Omental fat pad (tissue), 4 donors: ENCODE results near the gene SEZ6. TPM values are rescaled to one million over a fixed set of nuclear protein-coding genes. Genes with fewer than 3 reads are reported as not detected.
"Not testable (repeated sequence)": the region's sequence is repeated elsewhere in the genome, so short reads cannot be mapped to it uniquely, and the experiment has no call there.

ENCODE experiments used
- ATAC-seq: fragments of 150-250 bp; one replicate; pipeline ENCODE4 v1.9.1; 2016; ENCODE audit warnings: mild to moderate bottlenecking, moderate library complexity; ENCODE audit not compliant: low FRiP score
- DNase-seq: peaks from one replicate; pipeline ENCODE4 v3.0.0-alpha.2; 2019; ENCODE audit warnings: low spot score
- total RNA-seq, 4 donors: library from RNA; depleted of rRNA; stranded (reverse); fragments of >200 nt; gene quantifications; one replicate each; pipeline ENCODE4 v1.1.0, GENCODE V29; 2016
- TF ChIP-seq, protein P1 (sequence below), 3 donors: fragments of 450-650 bp; IDR thresholded peaks; one replicate each; pipeline ENCODE4 v1.5.1; 2016 to 2017; ENCODE audit warnings: antibody characterized with exemption in 3 of 3, mild to moderate bottlenecking in 3 of 3, moderate library complexity in 2 of 3

SEZ6 gene
- total RNA-seq, 4 donors from 2014 or later = not detected

DNA sequence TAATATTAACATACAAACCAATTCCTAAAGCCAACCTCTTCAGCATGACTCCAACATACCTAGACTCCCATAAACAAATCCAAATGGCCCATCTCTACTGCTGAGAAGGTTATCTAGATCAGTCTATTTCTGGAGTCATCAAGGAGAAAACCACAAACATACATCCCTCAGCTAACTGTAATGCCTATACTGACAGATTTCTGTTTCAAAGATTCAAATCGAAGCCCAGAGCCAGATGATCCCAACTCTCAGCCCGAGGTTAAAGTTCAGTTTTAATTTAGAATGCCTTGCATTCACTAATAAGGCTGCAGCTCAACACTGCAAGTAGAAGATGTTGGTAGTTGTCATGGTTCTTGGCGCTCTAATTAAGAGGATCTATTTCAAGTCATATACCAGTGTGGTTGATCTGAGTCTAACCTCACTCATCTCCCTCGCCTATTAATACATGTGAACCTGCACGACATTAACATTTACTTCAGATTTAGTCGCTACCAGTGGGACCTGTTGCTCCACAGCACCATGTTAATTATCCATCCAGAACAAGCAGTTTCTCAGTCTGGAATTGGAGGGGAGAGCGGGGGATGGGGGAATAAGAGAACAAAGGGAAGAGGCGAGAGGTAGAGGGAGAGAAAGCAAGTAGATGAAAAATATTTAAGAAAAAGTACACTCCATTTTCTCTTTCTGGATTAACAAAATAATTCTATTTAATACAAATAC, 69.9 kb downstream of the SEZ6 start:
- no peak for ATAC-seq
- DNase-seq = no peak
- TF ChIP-seq, protein P1, sequence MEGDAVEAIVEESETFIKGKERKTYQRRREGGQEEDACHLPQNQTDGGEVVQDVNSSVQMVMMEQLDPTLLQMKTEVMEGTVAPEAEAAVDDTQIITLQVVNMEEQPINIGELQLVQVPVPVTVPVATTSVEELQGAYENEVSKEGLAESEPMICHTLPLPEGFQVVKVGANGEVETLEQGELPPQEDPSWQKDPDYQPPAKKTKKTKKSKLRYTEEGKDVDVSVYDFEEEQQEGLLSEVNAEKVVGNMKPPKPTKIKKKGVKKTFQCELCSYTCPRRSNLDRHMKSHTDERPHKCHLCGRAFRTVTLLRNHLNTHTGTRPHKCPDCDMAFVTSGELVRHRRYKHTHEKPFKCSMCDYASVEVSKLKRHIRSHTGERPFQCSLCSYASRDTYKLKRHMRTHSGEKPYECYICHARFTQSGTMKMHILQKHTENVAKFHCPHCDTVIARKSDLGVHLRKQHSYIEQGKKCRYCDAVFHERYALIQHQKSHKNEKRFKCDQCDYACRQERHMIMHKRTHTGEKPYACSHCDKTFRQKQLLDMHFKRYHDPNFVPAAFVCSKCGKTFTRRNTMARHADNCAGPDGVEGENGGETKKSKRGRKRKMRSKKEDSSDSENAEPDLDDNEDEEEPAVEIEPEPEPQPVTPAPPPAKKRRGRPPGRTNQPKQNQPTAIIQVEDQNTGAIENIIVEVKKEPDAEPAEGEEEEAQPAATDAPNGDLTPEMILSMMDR (IDR thresholded peaks at IDR 0.05) = no peak

DNA sequence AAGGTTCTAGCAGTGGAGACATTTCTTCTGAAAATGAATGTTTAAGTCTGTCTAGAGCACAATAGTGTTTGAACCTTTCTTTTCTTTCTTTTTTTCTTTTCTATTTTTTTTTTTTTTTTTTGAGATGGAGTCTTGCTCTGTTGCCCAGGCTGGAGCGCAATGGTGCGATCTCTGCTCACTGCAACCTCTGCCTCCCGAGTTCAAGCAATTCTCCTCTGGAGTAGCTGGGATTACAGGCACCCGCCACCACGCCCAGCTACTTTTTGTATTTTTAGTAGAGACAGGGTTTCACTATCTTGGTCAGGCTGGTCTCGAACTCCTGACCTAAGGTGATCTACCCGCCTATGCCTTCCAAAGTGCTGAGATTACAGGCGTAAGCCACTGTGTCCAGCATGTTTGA, 71.3 kb downstream of the SEZ6 start:
- DNase-seq, ATAC-seq: not testable (repeated sequence)

- no peak for ATAC-seq
- TF ChIP-seq, protein P1 (IDR thresholded peaks at IDR 0.05) = no peak
- no peak for DNase-seq
Observed at GRCh38 chr17:28929787-28930186, 76.0 kb downstream of the SEZ6 start.

- no peak for DNase-seq
- no peak for ATAC-seq
Observed at GRCh38 chr17:28928061-28928460, 77.8 kb downstream of the SEZ6 start.

GRCh38 chr17:28926786-28927185, 79.0 kb downstream of the SEZ6 start:
- no peak for DNase-seq
- TF ChIP-seq, protein P1 (IDR thresholded peaks at IDR 0.05) = no peak
- ATAC-seq = no peak

More at GRCh38 chr17:28928061-28928460, 77.8 kb downstream of the SEZ6 start:
- TF ChIP-seq, protein P1 (IDR thresholded peaks at IDR 0.05) = no peak

DNA sequence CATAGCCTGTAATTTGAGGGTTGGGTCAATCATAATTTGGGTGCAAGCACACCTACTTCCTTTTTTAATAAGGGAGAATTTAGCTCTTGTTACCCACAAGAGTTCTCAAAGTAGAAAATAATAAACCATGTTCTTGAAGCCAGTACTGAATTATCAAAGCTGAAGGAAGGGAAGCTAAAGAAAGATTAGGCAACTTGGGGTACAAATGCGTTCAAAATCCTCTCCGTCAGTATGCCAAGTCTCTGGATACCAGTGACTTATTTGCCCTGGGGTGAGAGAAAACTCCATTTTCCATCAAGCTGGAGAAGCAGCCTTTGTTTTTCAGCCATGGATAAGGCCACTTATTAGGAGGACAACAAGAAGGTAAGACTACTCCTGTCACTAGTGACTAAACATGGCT, 79.5 kb downstream of the SEZ6 start:
- TF ChIP-seq, protein P1 (IDR thresholded peaks at IDR 0.05) = no peak
- ATAC-seq = no peak
- DNase-seq = no peak

GRCh38 chr17:28925912-28926365, 79.9 kb downstream of the SEZ6 start:
- ATAC-seq (no peak), DNase-seq (no peak)
- TF ChIP-seq, protein P1 (IDR thresholded peaks at IDR 0.05) = no peak
